PC-3 (cell line): ENCODE results near the gene INPP5F.

Source experiments
- EZH2phosphoT487 ChIP-seq: fragments of 300-600 bp; sonication (generic); IDR thresholded peaks from 2 replicates; pipeline ENCODE4 v1.6.1; 2018; ENCODE audit warnings: mild to moderate bottlenecking, antibody characterized with exemption, low read length, borderline replicate concordance
- TF ChIP-seq, protein P1 (sequence below): fragments of 300-600 bp; sonication (generic); conservative IDR thresholded peaks from 2 replicates; pipeline ENCODE4 v1.5.1; 2017; ENCODE audit warnings: antibody characterized with exemption, low read depth, mild to moderate bottlenecking, low read length

DNA sequence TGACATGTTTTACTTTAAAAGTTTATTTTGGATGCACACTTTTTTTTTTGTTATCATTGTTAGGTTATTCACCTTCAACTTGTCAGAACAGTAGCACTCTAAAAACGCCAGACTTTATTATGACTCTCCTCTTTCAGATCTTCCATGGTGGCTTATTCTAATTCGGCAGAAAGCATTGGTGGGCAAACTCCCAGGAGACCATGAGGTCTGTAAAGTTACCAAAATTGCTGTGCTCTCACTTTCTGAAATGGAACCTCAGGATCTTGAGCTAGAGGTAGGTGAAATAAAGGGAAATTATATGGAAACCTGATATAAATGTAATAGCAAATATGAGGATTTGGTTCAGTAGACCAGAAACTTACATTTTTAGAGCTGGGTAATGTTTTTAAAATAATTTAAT lies 55.6 kb downstream of the INPP5F start:
- TF ChIP-seq, protein P1, sequence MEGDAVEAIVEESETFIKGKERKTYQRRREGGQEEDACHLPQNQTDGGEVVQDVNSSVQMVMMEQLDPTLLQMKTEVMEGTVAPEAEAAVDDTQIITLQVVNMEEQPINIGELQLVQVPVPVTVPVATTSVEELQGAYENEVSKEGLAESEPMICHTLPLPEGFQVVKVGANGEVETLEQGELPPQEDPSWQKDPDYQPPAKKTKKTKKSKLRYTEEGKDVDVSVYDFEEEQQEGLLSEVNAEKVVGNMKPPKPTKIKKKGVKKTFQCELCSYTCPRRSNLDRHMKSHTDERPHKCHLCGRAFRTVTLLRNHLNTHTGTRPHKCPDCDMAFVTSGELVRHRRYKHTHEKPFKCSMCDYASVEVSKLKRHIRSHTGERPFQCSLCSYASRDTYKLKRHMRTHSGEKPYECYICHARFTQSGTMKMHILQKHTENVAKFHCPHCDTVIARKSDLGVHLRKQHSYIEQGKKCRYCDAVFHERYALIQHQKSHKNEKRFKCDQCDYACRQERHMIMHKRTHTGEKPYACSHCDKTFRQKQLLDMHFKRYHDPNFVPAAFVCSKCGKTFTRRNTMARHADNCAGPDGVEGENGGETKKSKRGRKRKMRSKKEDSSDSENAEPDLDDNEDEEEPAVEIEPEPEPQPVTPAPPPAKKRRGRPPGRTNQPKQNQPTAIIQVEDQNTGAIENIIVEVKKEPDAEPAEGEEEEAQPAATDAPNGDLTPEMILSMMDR: no peak
- TF ChIP-seq EZH2phosphoT487: no peak
